Fibroblast of skin of scalp (primary cell): ENCODE data around the gene OXA1L. TPM values are rescaled to one million over a fixed set of nuclear protein-coding genes. Genes with fewer than 3 reads are reported as not detected.
"Not testable (repeated sequence)": the region's sequence is repeated elsewhere in the genome, so short reads cannot be mapped to it uniquely, and the experiment has no call there.

ENCODE experiments used
- DNase-seq: peaks from one replicate; pipeline ENCODE4 v3.0.0-alpha.2; 2013
- polyA plus RNA-seq, 2 experiments: library from polyadenylated mRNA; unstranded; fragments of 120-200 nt; gene quantifications; one replicate each; pipeline ENCODE4 v1.2.1, GENCODE V29; 2013; ENCODE audit not compliant: insufficient read length in 2 of 2

The OXA1L gene
- 87.6 TPM for polyA plus RNA-seq (2013, experiment 1 of 2; ENCODE audit: insufficient read length)
- 95.4 TPM for polyA plus RNA-seq (2013, experiment 2 of 2; ENCODE audit: insufficient read length)

- peak; percentile 99 for DNase-seq
Observed at GRCh38 chr14:22766457-22767322, at the start of gene OXA1L. Gene OXA1L, plus strand, starts transcription at chr14:22766688. Its CDS starts 14 bp downstream, at chr14:22766702.

GRCh38 chr14:22718091-22718490, 48.4 kb upstream of the OXA1L start:
- DNase-seq, result no peak

GRCh38 chr14:22721213-22721612, 45.3 kb upstream of the OXA1L start:
- DNase-seq, result no peak

GRCh38 chr14:22723815-22724214, 42.7 kb upstream of the OXA1L start:
- DNase-seq, result no peak

- not testable (repeated sequence) for DNase-seq
Observed at GRCh38 chr14:22724847-22725246, 41.6 kb upstream of the OXA1L start.

GRCh38 chr14:22725374-22725773, 41.1 kb upstream of the OXA1L start:
- not testable (repeated sequence) for DNase-seq

- no peak for DNase-seq
Observed at GRCh38 chr14:22726012-22726411, 40.5 kb upstream of the OXA1L start.

GRCh38 chr14:22732062-22732461, 34.4 kb upstream of the OXA1L start:
- DNase-seq, result not testable (repeated sequence)

GRCh38 chr14:22733829-22734228, 32.7 kb upstream of the OXA1L start:
- DNase-seq, result no peak

GRCh38 chr14:22735096-22735495, 31.4 kb upstream of the OXA1L start:
- no peak for DNase-seq

GRCh38 chr14:22736384-22736783, 30.1 kb upstream of the OXA1L start:
- DNase-seq, result not testable (repeated sequence)

GRCh38 chr14:22737052-22737451, 29.4 kb upstream of the OXA1L start:
- DNase-seq, result no peak

- no peak for DNase-seq
Observed at GRCh38 chr14:22739423-22739822, 27.1 kb upstream of the OXA1L start.

- no peak for DNase-seq
Observed at GRCh38 chr14:22740020-22740419, 26.5 kb upstream of the OXA1L start.

- no peak for DNase-seq
Observed at GRCh38 chr14:22747769-22748168, 18.7 kb upstream of the OXA1L start.

- no peak for DNase-seq
Observed at GRCh38 chr14:22748206-22748605, 18.3 kb upstream of the OXA1L start.

- no peak for DNase-seq
Observed at GRCh38 chr14:22748631-22749068, 17.8 kb upstream of the OXA1L start.

- no peak for DNase-seq
Observed at GRCh38 chr14:22752422-22752821, 14.1 kb upstream of the OXA1L start.

- no peak for DNase-seq
Observed at GRCh38 chr14:22753586-22753985, 12.9 kb upstream of the OXA1L start.

GRCh38 chr14:22757972-22758650, 8.4 kb upstream of the OXA1L start:
- DNase-seq, result not testable (repeated sequence)

GRCh38 chr14:22761734-22762133, 4.8 kb upstream of the OXA1L start:
- DNase-seq, result no peak

- peak; percentile 11 for DNase-seq
Observed at GRCh38 chr14:22764382-22764781, 2.1 kb upstream of the OXA1L start.

- DNase-seq, result no peak
Observed at GRCh38 chr14:22767323-22767589, 768 bp downstream of the OXA1L start.

- DNase-seq, result no peak
Observed at GRCh38 chr14:22768947-22769346, 2.5 kb downstream of the OXA1L start.
